HCT116 (cell line): ENCODE data around the gene ZNF586. TPM values are rescaled to one million over a fixed set of nuclear protein-coding genes. Genes with fewer than 3 reads are reported as not detected.

Source experiments
- ATAC-seq: fragments of 200-7000 bp; cut with Tn5 transposase; 2 replicates; pipeline ENCODE4 v1.9.1; 2020; ENCODE audit warnings: mild to moderate bottlenecking, moderate library complexity
- BruUV-seq: library from RNA; stranded (reverse); fragments of 400-500 nt; replicated peaks from 2 replicates; lab custom pipeline; 2021; lab: Mats Ljungman, UMichigan
- CTCF ChIA-PET: fragments of 300-600 bp; sonication (Branson Sonifier 250); formaldehyde crosslinking; loops from one replicate; lab custom pipeline; 2021; ENCODE audit warnings: antibody characterized with exemption; lab: Charles Lee
- POLR2A ChIA-PET: fragments of 300-600, 350-600 bp; sonication (Branson Sonifier 250); formaldehyde crosslinking; loops from one replicate; lab custom pipeline; 2021; ENCODE audit warnings: antibody characterized with exemption; lab: Charles Lee
- RAD21 ChIA-PET, 2 experiments: fragments of 300-600 bp; sonication (Branson Sonifier 250); formaldehyde crosslinking; loops; one replicate each; lab custom pipeline; 2023; ENCODE audit warnings: low total read pairs in 2 of 2; ENCODE audit not compliant: uncharacterized antibody in 2 of 2, unreplicated experiment in 2 of 2, low non-redundant PET in 1 of 2; lab: Charles Lee
- DNase-seq: peaks from one replicate; pipeline ENCODE4 v3.0.0-alpha.2; 2010; ENCODE audit warnings: low read depth, low spot score
- H2AFZ ChIP-seq: fragments of 200-600 bp; shearing (Covaris generic), sonication (generic); 2 replicates; pipeline ENCODE4 v1.6.1; 2017; ENCODE audit warnings: low read depth, mixed run types, mixed read lengths, antibody characterized with exemption, low read length; ENCODE audit not compliant: poor library complexity, severe bottlenecking
- H3K27ac ChIP-seq: 2 replicates; pipeline ENCODE4 v1.5.1; 2012; ENCODE audit warnings: low read depth, low read length
- H3K27me3 ChIP-seq: fragments of 200-600 bp; sonication (generic); 2 replicates; pipeline ENCODE4 v1.6.1; 2016; ENCODE audit warnings: mixed run types, low read length, mixed read lengths; ENCODE audit not compliant: insufficient read depth
- H3K36me3 ChIP-seq, 2 experiments: fragments of 200-500 bp in 1 of 2; fragments of 200-600 bp in 1 of 2; sonication (Bioruptor generic) in 1 of 2; sonication (generic) in 1 of 2; 2 replicates each; pipeline versions ENCODE4 v1.5.1 to v1.6.1; 2014 to 2016; ENCODE audit warnings: low read length in 2 of 2, inconsistent platforms in 1 of 2, mixed read lengths in 1 of 2, mixed run types in 1 of 2; ENCODE audit not compliant: insufficient read depth in 2 of 2, control insufficient read depth in 1 of 2
- H3K4me1 ChIP-seq, 2 experiments: fragments of 200-600 bp in 1 of 2; sonication (generic) in 1 of 2; 2 replicates each; pipeline versions ENCODE4 v1.5.1 to v1.6.1; 2012 to 2017; ENCODE audit warnings: low read length in 2 of 2, inconsistent platforms in 1 of 2, mild to moderate bottlenecking in 1 of 2, mixed read lengths in 1 of 2, mixed run types in 1 of 2, moderate library complexity in 1 of 2; ENCODE audit not compliant: insufficient read depth in 2 of 2, control insufficient read depth in 1 of 2
- H3K4me2 ChIP-seq: fragments of 200-600 bp; sonication (generic); 2 replicates; pipeline ENCODE4 v1.6.1; 2017; ENCODE audit warnings: mixed run types, low read length, mixed read lengths
- H3K4me3 ChIP-seq, 2 experiments: fragments of 200-600 bp in 1 of 2; sonication (generic) in 1 of 2; replicated peaks in 1 of 2; 2 replicates each; pipeline ENCODE4 v1.5.1; 2011 to 2016; ENCODE audit warnings: low read length in 2 of 2, control low read depth in 1 of 2, low read depth in 1 of 2, mild to moderate bottlenecking in 1 of 2, mixed read lengths in 1 of 2, mixed run types in 1 of 2
- H3K79me2 ChIP-seq: fragments of 200-600 bp; sonication (generic); 2 replicates; pipeline ENCODE4 v1.6.1; 2017; ENCODE audit warnings: mild to moderate bottlenecking, mixed run types, low read length, moderate library complexity, mixed read lengths; ENCODE audit not compliant: insufficient read depth
- H3K9ac ChIP-seq: fragments of 200-600 bp; sonication (generic); 2 replicates; pipeline ENCODE4 v1.6.1; 2016; ENCODE audit warnings: low read length, mixed read lengths
- H3K9me2 ChIP-seq: fragments of 200-600 bp; sonication (generic), shearing (Covaris generic); 2 replicates; pipeline ENCODE4 v1.6.1; 2017; ENCODE audit warnings: mixed run types, mild to moderate bottlenecking, moderate library complexity; ENCODE audit not compliant: insufficient read depth
- H3K9me3 ChIP-seq, 2 experiments: fragments of 200-500 bp in 1 of 2; fragments of 200-600 bp in 1 of 2; sonication (Bioruptor generic) in 1 of 2; sonication (generic) in 1 of 2; 2 replicates each; pipeline ENCODE4 v1.6.1; 2014 to 2017; ENCODE audit warnings: low read length in 2 of 2, mixed read lengths in 2 of 2, inconsistent platforms in 1 of 2, low read depth in 1 of 2, mild to moderate bottlenecking in 1 of 2, mixed run types in 1 of 2, moderate library complexity in 1 of 2; ENCODE audit not compliant: control insufficient read depth in 1 of 2, insufficient read depth in 1 of 2
- H4K20me1 ChIP-seq: fragments of 200-600 bp; sonication (generic), shearing (Covaris generic); 2 replicates; pipeline ENCODE4 v1.6.1; 2017; ENCODE audit warnings: mixed run types, mild to moderate bottlenecking, moderate library complexity; ENCODE audit not compliant: insufficient read depth
- ELF1 ChIP-seq: IDR thresholded peaks from 2 replicates; pipeline ENCODE4 v1.6.1; 2012; ENCODE audit warnings: low read depth, borderline replicate concordance
- EZH2phosphoT487 ChIP-seq: fragments of 200-600 bp; IDR thresholded peaks from 2 replicates; pipeline ENCODE4 v1.6.1; 2018; ENCODE audit warnings: antibody characterized with exemption, borderline replicate concordance
- FOSL1 ChIP-seq: IDR thresholded peaks from 2 replicates; pipeline ENCODE4 v1.6.1; 2012; ENCODE audit warnings: low read depth
- JUND ChIP-seq: IDR thresholded peaks from 2 replicates; pipeline ENCODE4 v1.6.1; 2012
- POLR2A ChIP-seq: IDR thresholded peaks from 2 replicates; pipeline ENCODE4 v1.7.0; 2011; ENCODE audit warnings: borderline replicate concordance; ENCODE audit not compliant: insufficient read depth, insufficient read length; ENCODE audit errors: extremely low read depth
- POLR2AphosphoS5 ChIP-seq: IDR thresholded peaks from 2 replicates; pipeline ENCODE4 v1.6.1; 2011; ENCODE audit warnings: mild to moderate bottlenecking, low read depth, low read length, moderate library complexity
- SP1 ChIP-seq: IDR thresholded peaks from 2 replicates; pipeline ENCODE4 v1.6.1; 2012; ENCODE audit warnings: low read depth
- SRF ChIP-seq: IDR thresholded peaks from 2 replicates; pipeline ENCODE4 v1.6.1; 2012; ENCODE audit warnings: low read depth
- YY1 ChIP-seq: IDR thresholded peaks from 2 replicates; pipeline ENCODE4 v1.6.1; 2011; ENCODE audit warnings: low read length, low read depth, moderate library complexity, mild to moderate bottlenecking; ENCODE audit not compliant: insufficient replicate concordance; ENCODE audit errors: extremely low read depth
- ZFX ChIP-seq: fragments of 450-650 bp; IDR thresholded peaks from 2 replicates; pipeline ENCODE4 v1.6.1; 2017
- ZNF274 ChIP-seq: fragments of 200-500 bp; sonication (Bioruptor generic); IDR thresholded peaks from 2 replicates; pipeline ENCODE4 v1.6.1; 2014; ENCODE audit warnings: mild to moderate bottlenecking, low read depth, low read length, inconsistent platforms
- intact Hi-C: fragments of 100-400 bp; cut with micrococcal nuclease; formaldehyde crosslinking; loops from 2 replicates; pipeline ENCODE4 v1.10.0; 2022
- total RNA-seq: library from RNA; stranded (reverse); gene quantifications from one replicate; pipeline ENCODE4 v1.2.1, GENCODE V29; 2021; ENCODE audit not compliant: unreplicated experiment
- TF ChIP-seq, protein P1 (sequence below): IDR thresholded peaks from 2 replicates; pipeline ENCODE4 v1.6.1; 2012; ENCODE audit warnings: low read depth
- TF ChIP-seq, protein P2 (sequence below): IDR thresholded peaks from 2 replicates; pipeline ENCODE4 v1.6.1; 2012
- TF ChIP-seq, protein P3 (sequence below): IDR thresholded peaks from 2 replicates; pipeline ENCODE4 v1.6.1; 2012
- TF ChIP-seq, protein P4 (sequence below): IDR thresholded peaks from 2 replicates; pipeline ENCODE4 v1.6.1; 2011; ENCODE audit warnings: mild to moderate bottlenecking, low read length, moderate library complexity; ENCODE audit not compliant: insufficient replicate concordance; ENCODE audit errors: extremely low read depth

The ZNF586 gene
- total RNA-seq, 1 experiment from 2014 or later, result 3.5 TPM

DNA sequence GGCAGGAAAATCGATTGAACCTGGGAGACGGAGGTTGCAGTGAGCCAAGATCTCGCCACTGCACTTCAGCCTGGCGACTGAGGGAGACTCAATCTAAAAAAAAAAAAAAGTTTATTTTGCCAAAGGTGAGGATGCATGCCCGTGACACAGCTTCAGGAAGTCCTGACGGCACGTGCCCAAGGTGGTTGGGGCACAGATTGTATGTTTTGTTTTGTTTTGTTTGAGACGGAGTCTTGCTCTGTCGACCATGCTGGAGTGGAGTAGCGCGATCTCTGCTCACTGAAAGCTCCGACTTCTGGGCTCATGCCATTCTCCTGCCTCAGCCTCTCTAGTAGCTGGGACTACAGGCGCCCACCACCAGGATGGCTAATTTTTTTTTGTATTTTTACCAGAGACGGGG lies 48.5 kb downstream of the ZNF586 start (continued):
- TF ChIP-seq, protein P1, sequence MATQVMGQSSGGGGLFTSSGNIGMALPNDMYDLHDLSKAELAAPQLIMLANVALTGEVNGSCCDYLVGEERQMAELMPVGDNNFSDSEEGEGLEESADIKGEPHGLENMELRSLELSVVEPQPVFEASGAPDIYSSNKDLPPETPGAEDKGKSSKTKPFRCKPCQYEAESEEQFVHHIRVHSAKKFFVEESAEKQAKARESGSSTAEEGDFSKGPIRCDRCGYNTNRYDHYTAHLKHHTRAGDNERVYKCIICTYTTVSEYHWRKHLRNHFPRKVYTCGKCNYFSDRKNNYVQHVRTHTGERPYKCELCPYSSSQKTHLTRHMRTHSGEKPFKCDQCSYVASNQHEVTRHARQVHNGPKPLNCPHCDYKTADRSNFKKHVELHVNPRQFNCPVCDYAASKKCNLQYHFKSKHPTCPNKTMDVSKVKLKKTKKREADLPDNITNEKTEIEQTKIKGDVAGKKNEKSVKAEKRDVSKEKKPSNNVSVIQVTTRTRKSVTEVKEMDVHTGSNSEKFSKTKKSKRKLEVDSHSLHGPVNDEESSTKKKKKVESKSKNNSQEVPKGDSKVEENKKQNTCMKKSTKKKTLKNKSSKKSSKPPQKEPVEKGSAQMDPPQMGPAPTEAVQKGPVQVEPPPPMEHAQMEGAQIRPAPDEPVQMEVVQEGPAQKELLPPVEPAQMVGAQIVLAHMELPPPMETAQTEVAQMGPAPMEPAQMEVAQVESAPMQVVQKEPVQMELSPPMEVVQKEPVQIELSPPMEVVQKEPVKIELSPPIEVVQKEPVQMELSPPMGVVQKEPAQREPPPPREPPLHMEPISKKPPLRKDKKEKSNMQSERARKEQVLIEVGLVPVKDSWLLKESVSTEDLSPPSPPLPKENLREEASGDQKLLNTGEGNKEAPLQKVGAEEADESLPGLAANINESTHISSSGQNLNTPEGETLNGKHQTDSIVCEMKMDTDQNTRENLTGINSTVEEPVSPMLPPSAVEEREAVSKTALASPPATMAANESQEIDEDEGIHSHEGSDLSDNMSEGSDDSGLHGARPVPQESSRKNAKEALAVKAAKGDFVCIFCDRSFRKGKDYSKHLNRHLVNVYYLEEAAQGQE, result no peak
- TF ChIP-seq, protein P2, sequence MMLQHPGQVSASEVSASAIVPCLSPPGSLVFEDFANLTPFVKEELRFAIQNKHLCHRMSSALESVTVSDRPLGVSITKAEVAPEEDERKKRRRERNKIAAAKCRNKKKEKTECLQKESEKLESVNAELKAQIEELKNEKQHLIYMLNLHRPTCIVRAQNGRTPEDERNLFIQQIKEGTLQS, result no peak

DNA sequence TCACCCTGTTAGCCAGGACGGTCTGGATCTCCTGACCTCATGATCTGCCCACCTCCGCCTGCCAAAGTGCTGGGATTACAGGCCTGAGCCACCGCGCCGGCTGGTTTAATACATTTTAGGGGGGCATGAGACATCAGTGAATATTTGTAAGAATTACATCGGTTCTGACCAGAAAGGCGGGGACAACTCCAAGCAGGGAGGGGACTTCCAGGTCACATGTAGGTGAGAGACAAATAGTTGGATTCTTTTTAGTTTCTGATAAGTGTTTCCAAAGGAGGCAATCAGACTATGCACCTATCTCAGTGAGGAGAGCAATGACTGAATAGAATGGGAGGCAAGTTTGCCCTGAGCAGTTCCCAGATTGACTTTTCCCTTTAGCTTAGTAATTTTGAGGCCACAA lies 48.9 kb downstream of the ZNF586 start:
- ChIA-PET CTCF (no interaction called here), POLR2A (no interaction called here), RAD21 (no interaction called here)
- no peak for DNase-seq
- no peak overlapping the region for H3K4me3 ChIP-seq
- no peak overlapping the region for H3K9ac ChIP-seq
- peak overlapping the region; percentile 85 for H3K4me2 ChIP-seq
- no peaks in the 10 kb centered on the region for H4K20me1 ChIP-seq
- no peak for ATAC-seq
- H3K79me2 ChIP-seq, result peaks cover 53% of the 10 kb centered on the region
- H2AFZ ChIP-seq, result no peak overlapping the region
- no peaks in the 10 kb centered on the region for H3K9me2 ChIP-seq
- peaks cover 0 to 5% of the 10 kb centered on the region in 2 experiments; a peak in 2 of 4 replicates for H3K36me3 ChIP-seq
- H3K27ac ChIP-seq, result no peak overlapping the region
- no TSS peak for BruUV-seq
- H3K9me3 ChIP-seq, result no peaks in the 10 kb centered on the region
- H3K27me3 ChIP-seq, result no peaks in the 10 kb centered on the region
- peaks cover 0 to 25% of the 10 kb centered on the region in 2 experiments; a peak in 3 of 4 replicates for H3K4me1 ChIP-seq
- intact Hi-C loops, result loop anchor here (5.0 kb wide), 1 partner anchor 136 kb away; the partner anchor contains the start of gene ZNF551
- TF ChIP-seq POLR2AphosphoS5, result no peak
- no peak for TF ChIP-seq ZFX
- TF ChIP-seq ELF1, result no peak
- no peak for TF ChIP-seq SP1
- no peak for TF ChIP-seq EZH2phosphoT487
- TF ChIP-seq ZNF274, result no peak
- TF ChIP-seq, protein P3, sequence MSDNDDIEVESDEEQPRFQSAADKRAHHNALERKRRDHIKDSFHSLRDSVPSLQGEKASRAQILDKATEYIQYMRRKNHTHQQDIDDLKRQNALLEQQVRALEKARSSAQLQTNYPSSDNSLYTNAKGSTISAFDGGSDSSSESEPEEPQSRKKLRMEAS, result no peak
- TF ChIP-seq, protein P4, sequence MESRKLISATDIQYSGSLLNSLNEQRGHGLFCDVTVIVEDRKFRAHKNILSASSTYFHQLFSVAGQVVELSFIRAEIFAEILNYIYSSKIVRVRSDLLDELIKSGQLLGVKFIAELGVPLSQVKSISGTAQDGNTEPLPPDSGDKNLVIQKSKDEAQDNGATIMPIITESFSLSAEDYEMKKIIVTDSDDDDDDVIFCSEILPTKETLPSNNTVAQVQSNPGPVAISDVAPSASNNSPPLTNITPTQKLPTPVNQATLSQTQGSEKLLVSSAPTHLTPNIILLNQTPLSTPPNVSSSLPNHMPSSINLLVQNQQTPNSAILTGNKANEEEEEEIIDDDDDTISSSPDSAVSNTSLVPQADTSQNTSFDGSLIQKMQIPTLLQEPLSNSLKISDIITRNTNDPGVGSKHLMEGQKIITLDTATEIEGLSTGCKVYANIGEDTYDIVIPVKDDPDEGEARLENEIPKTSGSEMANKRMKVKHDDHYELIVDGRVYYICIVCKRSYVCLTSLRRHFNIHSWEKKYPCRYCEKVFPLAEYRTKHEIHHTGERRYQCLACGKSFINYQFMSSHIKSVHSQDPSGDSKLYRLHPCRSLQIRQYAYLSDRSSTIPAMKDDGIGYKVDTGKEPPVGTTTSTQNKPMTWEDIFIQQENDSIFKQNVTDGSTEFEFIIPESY, result no peak
- TF ChIP-seq, protein P1, result no peak
- no peak for TF ChIP-seq POLR2A
- no peak for TF ChIP-seq JUND
- TF ChIP-seq SRF, result no peak
- no peak for TF ChIP-seq YY1
- TF ChIP-seq FOSL1, result no peak
